B cell (primary cell): Measurements from ENCODE around the gene C10orf90.

Experiments used
- CTCF ChIP-seq: fragments of 200-600 bp; IDR thresholded peaks from one replicate; pipeline ENCODE4 v1.8.0; 2022; ENCODE audit warnings: antibody characterized with exemption, mild to moderate bottlenecking
- EZH2 ChIP-seq: IDR thresholded peaks from 2 replicates; pipeline ENCODE4 v1.6.1; 2012; ENCODE audit warnings: borderline replicate concordance, low read depth, mild to moderate bottlenecking, moderate library complexity, low read length; ENCODE audit not compliant: insufficient read depth, poor library complexity, severe bottlenecking

- no peak for TF ChIP-seq EZH2
- TF ChIP-seq CTCF, result no peak
Observed at GRCh38 chr10:126508535-126509040, 161.9 kb downstream of the C10orf90 start.
